GM19438 (cell line): Measurements from ENCODE around the gene HMX1.

Experiments used
- ATAC-seq: cut with Tn5 transposase; IDR thresholded peaks from one replicate; pipeline ENCODE4 v1.9.1; 2021; ENCODE audit warnings: low read depth; ENCODE audit not compliant: unreplicated experiment

HMX1 gene

GRCh38 chr4:8843597-8843996 is 28.0 kb downstream of the HMX1 start:
- ATAC-seq = no peak

DNA sequence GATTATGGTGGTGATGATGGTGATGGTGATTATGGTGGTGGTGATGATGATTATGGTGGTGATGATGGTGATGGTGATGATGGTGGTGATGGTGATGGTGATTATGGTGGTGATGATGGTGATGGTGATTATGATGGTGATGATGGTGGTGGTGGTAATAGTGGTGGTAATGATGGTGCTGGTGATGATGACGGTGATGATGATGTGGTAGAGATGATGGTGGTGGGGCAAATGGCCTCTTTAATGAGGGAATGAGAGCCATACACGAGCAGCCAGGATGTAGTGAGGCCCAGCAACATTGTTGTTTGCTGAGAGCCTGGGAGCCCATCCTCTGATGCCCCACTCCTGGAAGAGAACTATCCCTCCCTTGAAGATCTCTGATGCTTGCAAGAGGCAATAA is 29.0 kb downstream of the HMX1 start:
- no peak for ATAC-seq

GRCh38 chr4:8841678-8842268 is 29.9 kb downstream of the HMX1 start:
- ATAC-seq = no peak

GRCh38 chr4:8840816-8841455 is 30.7 kb downstream of the HMX1 start:
- ATAC-seq = no peak

DNA sequence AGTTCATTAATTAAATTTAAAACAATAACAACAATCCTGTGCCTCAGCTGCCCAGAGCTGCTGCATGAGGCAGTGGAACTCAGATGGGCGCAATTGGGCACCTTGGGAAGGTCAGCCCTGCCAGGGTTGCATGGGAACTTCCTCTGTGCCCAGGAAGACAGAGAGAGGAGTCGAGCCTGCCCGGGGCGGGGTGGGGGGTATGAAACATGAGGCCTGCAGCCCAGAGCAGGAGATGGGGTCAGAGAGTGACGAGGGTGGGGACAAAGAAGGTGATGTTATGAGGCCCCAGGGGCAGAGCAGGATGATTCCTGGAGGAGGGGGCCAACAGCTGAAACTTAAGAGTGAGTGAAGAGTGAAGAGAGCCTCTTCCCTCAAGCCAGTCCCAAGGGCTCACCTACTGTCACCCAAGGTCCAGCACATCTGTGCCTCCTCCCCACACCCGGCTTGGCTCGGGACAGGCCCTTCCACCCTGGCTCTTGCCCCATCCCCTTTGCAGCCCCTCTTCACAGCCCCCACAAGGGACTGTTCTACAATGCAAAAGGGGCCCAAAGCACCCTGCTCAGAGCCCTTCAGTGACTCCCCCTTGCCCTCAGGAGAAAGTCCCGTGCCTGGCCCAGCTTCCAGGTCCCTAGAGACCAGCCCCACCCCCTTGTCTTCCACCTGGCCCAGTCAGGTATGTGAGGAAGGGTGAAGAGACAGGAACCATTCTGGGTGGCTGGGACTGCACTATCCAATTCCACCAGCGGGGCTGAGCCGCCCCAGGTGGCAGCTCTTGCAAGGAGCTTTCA is 31.4 kb downstream of the HMX1 start:
- ATAC-seq = no peak

- no peak for ATAC-seq
Observed at GRCh38 chr4:8838961-8839431, 32.6 kb downstream of the HMX1 start.

GRCh38 chr4:8838296-8838960 is 33.2 kb downstream of the HMX1 start:
- ATAC-seq = no peak

GRCh38 chr4:8837181-8837841 is 34.3 kb downstream of the HMX1 start:
- ATAC-seq = no peak

- ATAC-seq = no peak
Observed at GRCh38 chr4:8836664-8837171, 34.9 kb downstream of the HMX1 start.

DNA sequence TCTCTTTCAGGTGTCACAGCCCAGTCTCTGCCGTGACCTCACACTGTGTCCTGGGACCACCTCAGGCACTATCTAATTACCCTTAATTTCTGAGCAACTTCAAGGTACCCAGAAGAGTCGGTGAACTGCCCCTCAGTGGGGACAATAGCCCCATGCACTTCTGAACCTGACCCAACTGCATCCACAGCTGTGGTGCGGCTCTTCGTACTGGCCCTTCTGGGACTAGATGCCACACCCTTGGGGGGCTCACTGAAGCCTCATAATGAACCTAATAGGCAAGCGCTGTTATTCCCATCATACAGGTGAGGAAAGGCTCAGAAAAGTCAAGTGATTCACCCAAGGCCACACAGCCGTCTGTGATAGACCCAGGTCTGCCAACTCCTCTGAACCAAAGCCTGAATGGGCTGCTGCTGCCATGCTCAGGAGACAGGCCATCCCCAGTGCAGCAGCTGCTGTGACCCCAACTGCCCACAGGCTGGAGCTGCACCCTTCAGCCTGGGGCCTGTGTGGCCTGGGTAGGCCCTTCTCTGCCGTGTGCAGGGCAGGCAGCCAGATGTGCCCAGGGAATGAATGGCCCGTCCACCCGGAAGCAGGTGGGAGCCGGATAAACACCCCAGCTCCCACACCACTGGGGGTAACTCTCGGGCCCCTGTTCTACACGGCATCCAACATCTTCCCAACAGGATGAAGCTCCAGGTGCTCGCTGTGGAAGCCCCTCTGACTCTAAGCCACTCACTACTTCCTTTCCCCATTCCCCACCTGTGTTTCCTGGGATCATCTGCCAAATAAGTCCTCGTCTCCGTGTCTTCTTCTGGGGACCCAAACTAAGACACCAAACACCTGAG is 35.9 kb downstream of the HMX1 start:
- no peak for ATAC-seq

DNA sequence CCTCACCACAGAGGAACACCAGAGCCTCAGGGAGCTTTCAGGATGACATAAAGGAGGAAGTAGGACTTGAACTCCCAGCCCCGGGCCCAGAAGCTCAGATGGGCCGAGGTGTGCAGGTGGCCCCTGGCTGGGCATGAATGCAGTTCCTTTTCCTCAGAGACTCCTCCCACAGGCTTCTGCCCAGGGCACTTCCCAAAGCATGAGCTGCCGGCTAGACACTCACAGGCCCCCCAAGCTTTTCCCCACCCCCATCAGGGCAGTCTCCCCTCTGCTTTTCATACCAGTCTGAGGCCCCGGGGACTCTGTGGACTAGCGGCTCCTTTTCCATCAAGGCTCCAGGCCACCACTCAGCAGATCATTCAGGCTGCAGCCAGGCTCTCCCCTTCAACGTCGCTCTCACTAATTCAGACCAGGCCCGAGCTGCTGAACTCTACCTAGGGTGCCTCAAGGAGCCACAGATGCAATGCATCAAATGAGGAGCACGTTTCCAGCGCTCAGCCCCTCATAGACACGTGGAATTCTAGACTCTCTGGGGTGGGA is 36.9 kb downstream of the HMX1 start:
- no peak for ATAC-seq

DNA sequence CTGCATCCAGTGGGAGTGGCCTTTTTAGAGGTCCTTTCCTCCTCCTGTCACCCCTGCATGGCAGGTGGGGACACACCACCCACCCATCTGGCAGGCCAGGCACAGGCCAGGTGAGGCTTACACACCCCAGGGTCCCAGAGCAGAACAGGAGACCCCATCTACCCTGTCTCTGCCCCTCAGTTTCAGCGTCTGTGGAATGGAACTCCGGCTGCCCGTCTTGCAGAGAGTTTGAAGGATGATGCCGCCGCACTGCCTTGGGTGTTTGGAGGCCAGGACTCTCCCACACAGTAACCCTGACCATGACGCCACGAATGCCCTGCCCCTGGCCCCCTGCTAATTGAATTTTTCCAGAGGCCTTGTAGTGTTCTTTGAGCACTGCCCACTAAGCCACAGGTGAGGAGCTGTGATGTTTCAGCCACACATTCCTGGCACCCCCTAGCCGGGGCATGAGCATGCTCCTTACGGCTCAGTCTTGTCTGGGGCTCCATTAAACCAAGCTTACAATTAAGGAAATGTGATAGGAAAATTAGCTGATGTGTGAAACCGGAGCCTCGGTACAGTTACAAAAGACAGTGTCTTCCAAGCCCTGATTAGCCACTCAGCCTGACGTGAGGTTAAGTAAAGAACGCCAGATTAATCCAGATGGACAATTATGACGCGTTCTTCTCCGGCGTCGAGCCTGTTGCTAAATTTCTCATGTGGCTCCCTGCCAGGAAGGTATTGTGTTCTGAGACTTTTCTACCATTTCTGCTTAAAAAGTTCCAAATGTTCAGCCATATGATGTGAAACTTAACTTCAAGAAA is 39.3 kb downstream of the HMX1 start:
- no peak for ATAC-seq

DNA sequence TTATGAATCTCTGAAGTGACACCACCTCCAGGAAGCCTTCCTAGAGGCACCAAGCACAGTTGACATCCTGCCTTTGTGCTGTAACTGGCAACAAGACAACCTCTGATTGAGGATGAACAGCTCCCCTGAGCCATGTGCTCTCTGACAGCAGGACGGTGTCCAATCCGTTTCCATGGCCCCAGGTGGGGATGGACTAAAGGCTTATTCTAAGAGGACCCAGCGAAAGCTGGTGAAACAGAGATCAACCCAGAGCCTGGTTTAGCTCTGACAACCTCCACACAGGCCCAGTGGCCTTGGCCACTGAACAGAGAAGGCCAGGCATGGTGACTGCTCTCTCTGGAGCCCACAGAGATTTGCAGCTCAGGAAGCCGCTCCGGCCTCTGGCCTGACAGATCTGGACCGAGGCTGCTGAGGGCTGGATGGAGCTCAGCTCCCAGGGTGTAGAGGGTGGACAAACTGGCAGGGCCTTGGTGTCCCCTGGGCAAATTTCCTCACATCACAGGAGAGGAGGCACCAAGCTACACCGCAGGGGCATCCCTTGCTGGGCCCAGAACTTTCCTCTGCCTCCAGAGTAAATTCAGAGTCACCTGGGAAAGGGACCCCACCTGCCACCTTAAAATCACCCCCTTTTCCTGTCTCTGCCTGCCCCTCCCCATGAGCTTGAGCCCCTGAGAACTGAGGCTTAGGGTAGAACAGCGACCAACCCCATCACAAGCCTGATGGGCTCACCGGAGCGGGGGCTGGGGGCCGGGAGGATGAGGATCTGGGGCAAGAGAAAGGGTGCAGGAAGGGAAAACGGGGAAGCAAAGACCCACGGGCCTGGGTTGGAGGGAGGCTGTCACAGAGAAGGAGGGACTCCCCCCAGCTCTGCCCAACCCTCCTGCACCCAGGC is 40.2 kb downstream of the HMX1 start:
- no peak for ATAC-seq

DNA sequence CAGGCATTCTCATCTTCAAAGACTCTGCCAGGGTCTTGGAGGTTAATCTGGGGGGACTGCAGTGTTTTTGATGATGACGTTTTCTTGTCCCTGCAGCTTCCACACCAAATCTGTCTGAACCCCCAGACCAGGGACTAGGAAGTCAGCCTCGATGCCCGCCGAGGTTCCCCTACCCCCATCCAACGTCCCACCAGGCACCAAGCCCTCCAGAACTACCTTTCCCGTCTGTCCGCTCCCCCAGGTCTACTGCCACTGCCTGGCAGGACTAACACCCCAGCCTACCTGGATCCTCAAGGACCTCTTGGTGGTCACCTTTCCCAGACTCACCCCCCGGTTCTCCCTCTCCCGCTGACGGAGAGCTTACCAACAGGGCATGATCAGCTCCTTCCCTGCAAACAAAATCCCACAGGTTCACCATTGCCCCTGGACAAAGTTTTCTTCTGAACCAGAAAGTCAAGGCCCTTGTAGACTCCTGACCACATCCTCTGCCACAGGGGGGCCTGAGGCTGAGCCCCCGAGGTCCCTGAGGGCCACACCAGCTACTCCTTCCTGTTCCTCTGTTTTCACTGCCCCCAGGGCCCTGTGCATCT is 40.9 kb downstream of the HMX1 start:
- ATAC-seq = no peak

DNA sequence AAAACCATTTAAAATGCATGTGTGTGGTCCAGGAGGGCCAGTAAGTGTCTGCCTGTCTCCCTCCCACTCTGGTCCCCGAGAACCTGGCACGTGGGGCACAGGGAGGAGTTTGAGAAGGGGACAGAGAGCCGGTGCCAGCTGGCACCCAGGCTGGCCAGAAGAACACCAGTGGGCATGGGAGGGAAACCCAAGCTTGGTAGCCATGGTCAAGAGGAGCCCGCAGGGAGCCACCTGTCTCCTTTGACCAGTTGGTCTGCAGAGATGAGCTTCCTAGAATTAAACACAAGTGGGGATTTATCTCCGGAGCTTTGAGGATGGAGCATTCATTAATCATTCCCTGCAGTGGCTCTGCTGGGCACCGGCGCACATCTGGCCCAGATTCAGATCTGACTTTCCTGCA is 41.6 kb downstream of the HMX1 start:
- ATAC-seq = no peak

GRCh38 chr4:8829584-8829983 is 42.1 kb downstream of the HMX1 start:
- ATAC-seq = no peak

DNA sequence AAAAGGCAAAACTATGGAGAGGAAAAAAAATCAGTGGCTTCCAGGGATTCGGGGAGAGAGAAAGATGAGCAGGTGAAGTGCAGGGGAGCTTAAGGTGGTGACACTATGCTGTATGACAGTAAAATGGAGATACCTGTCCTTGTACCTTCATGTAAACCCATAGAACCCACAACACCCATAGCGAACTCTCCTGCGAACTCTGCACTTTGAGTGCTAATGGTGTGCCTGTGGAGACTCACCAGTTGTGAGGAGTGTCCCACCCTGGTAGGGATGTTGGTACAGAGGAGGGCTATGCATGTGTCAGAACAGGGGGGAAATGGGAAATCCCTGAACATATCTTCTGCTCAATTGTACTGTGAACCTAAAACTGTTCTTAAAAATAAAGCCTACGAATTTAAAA is 42.8 kb downstream of the HMX1 start:
- ATAC-seq = no peak
